Raji (cell line): ENCODE results near the gene IL10RB.

ENCODE experiments used
- POLR2A ChIP-seq: IDR thresholded peaks from 2 replicates; pipeline ENCODE4 v1.6.1; 2011; ENCODE audit warnings: low read depth, low read length, control low read depth; ENCODE audit not compliant: insufficient read depth

Gene IL10RB

DNA sequence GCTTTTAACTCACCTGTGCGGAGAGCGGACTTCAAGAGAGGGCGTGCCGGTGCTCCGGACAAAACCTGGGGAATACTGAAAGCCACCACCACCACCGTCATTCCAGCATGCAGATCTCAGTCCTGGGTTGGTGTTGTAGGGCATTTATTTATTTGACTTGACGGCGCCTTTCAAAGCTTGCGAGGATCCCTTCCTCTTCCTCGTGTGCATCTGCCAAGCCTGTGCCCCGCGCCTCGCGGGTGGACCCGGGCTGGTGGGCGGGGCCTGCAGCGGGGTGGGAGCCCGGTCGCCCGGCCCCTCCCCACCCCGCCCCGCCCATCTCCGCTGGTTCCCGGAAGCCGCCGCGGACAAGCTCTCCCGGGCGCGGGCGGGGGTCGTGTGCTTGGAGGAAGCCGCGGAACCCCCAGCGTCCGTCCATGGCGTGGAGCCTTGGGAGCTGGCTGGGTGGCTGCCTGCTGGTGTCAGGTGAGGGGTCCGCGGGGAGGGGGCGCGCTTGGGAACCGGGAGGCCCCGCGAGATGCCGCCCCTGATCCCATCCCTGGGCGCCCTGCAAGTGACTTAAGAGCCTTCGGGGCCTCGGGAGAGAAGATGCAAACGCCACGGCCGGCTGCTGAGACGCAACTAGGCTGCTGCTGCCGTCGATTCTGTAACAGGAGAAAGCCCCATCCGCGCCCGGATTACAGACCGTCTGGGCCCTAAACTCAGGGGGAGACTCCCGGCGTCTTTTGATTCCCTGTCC is at the start of gene IL10RB:
Gene IL10RB, plus strand, starts transcription at position 318 of the 739 bp plus-strand sequence. Its CDS starts 99 bp downstream, at position 417.
- TF ChIP-seq POLR2A, result peak; percentile 32; the same call in 1 of the 2 replicates

DNA sequence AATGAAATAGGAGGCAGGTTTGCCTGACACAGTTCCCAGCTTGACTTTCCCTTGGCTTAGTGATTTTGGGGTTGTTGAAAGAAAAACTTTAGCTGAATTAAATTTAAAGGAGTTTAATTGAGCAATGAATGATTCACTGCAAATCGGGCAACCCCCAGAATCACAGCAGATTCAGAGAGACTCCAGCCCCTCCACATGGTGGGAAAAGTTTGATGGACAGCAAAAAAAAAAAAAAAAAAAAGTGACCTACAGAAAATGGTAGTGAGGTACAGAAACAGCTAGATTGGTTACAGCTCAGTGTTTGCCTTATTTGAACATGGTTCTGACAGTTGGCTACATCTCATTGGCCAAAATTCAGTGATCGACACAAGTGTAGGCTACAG is 49.0 kb upstream of the IL10RB start:
- TF ChIP-seq POLR2A, result no peak

DNA sequence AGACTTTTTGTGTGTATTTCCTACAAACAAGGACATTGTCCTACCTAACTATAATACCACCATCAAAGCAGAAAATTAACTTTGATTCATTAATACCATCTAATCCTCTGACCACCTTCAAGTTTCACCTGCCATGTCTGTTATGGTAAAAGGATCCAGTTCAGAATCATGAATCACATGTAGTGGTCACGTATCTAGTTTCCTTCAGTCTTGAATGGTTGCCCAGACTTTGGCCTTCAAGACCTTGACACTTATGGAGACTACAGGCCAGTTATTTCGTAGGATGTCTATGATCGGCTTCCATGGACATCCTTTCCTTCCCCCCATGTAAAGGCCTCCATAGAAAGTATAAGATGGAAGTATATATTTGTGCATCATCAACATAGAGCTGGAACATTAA is 46.9 kb upstream of the IL10RB start:
- no peak for TF ChIP-seq POLR2A

DNA sequence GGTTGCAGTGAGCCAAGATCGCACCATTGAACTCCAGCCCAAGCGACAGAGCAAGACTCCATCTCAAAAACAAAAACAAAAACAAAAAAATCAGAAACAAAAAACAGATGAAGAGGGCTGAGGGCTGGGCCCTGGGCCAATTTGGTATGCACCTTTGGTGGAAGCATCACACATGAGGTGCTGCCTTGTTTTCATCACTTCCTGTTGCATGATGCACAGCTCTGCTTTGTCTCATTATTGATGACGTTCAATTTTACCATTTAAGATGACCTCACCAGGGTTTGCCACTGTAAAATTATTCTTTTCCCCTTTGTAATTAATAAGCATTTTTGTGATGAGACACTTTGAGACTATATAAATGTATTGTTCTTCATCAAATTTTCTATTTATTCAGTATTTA is 46.2 kb upstream of the IL10RB start:
- TF ChIP-seq POLR2A, result no peak

DNA sequence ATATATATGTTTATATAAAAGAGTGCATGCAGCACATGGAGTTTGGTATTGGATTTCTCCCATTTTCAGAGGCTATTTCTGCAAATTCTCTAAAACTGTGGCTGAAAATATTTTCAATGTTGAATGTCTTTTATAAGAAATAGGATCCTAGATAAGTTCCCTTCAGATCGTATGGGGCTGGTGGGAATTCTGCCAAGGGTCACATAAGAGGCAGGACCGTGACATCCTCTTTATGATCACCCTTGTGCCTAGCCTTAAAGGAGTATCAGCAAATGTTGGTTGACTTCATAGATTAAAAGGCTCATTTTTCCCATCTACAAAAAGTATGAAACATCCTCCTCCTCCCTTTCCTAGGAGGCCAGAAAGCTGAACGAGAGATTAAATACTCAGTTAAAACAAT is 37.7 kb upstream of the IL10RB start:
- TF ChIP-seq POLR2A, result no peak

DNA sequence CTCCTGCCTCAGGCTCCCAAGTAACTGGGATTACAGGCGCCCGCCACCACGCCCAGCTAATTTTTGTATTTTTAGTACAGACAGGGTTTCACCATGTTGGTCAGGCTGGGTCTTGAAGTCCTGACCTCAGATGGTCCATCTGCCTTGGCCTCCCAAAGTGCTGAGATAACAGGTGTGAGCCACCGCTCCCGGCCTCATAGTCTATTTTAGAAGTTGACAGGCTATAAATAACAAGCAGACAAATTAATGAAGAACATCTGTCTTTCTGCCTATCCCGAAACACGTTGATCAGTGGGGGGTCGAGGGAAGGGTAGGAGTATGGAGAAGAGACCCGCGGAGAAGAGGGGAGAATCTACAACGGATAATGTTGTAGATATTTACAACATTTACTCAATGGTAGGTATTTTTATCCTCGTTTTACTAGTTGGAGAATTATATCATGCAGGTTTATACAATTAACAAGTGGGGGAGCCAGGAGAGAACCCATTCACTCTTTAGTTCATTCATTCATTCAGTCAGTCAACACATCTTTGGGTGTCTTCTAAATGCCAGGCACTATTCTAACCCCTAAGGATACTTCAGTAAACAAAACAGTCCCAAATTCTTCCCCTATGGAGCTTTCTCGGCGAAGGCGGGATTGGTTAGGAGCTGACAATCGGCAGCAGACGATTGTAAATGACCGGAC is 36.9 kb upstream of the IL10RB start:
- TF ChIP-seq POLR2A, result no peak

DNA sequence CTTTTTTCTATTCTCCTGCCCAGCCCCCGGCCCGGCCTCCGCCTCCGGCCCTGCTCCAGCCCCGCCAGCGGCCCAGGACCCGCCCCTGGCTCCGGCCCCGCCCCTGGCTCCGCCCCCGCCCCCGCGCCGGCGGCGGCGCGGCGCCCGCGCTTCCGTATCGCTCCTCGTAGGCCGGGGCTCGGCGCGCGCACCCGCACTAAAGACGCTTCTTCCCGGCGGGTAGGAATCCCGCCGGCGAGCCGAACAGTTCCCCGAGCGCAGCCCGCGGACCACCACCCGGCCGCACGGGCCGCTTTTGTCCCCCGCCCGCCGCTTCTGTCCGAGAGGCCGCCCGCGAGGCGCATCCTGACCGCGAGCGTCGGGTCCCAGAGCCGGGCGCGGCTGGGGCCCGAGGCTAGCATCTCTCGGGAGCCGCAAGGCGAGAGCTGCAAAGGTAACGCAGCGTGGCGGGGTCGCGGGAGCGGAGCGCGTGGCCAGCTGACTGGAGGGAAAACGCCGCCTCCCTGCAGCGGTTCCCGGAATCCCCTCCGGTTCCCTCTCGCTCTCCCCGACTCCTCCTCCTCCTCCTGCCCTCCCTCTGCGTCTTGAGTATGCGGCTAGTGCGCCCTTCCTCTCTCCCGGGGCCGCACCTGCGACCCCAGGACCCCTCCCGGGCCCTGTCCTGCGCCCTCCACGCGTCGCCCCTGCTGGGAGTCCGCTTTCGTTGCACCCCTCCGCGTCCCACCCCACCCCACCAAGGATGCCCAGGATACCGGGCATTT is 36.2 kb upstream of the IL10RB start, which contains the start of gene IFNAR2:
Gene IFNAR2, plus strand, starts transcription at position 155 of the 761 bp plus-strand sequence. CDS start 11,985 bp downstream, outside the sequence.
- TF ChIP-seq POLR2A, result peak; percentile 52

DNA sequence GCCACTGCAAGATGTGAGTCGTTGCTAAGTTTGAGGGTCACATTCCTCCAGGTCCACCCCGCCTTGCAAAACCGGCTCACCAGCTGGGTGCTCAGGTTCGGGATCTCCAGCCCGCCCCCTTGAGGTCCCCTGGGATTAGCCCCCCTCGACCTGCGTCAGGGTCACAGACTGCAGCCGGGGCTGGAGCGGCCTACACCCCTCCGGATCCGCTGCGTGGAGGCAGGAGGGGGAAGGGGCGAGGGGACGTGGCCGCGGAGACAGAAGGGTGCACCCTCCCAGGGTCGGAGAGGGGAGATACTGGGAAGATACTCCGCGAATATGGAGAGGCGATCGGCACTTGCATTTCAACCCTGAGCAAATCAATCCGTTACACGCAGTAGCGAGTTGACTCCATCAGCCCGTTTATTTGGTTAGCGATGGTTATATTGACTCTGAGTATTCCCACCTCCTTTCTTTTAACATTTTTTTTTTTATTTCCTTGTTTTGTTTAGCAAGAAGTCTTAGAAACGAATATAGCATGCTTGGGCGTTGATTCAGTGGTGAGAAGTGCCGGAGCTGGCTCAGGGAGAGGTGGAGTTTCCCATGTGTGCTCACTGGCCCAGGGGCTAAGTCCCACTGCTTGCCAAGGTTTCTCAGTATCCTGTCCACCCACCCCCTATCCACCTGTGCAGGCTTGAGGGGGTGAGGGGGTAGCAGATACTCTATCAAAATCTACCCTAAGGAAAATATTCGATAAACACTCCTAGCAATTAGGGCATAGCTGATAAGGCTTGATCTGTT is 35.4 kb upstream of the IL10RB start:
- no peak for TF ChIP-seq POLR2A

DNA sequence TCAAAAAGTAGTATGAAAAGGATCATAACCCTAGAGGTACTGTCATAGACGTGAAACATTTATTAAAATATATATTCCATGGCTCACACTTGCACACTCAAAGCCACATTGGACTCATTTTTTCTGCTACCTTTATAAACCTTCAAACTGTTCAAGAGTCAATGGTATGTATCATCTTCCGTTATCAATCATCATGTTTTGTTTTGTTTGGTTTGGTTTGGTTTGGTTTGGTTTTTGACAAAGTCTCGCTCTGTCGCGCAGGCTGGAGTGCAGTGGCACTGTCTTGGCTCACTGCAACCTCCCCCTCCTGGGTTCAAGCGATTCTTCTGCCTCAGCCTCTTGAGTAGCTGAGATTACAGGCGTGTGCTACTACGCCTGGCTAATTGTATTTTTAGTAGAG is 34.6 kb upstream of the IL10RB start:
- TF ChIP-seq POLR2A, result no peak

DNA sequence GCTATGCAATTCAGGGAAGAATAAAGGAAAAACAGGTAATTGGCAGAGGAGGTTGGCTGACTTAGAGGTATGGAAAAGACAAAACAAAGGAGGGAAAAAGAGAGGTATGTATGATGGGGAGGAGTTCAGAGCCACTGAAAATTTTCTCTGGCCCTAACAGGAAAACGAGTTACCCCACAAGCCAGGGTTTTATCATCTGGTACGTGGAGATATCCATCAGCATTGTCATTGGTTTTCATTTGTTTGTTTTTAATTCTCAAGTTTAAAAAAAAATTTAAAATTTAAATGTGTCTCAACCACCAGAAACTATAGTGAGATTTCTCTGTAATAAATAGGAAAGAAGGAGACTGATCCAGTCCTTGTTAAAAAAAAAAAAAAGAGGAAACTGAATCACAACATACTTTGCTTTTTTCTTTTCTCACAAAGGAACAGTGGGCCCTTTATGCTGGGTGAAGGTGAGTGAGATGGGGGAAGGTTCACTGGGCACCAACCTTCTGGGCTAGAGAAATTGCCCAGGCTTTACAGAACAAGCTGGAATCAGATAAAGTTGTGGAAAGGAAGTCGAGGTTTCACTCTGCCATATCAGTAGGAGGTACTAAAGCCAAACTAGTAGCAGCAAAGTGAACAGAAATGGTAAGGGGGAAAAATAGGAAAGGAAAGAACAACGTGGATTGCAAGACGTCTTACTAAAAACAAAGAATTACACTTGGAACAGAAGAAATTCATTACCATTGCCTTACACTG is 33.7 kb upstream of the IL10RB start:
- no peak for TF ChIP-seq POLR2A

DNA sequence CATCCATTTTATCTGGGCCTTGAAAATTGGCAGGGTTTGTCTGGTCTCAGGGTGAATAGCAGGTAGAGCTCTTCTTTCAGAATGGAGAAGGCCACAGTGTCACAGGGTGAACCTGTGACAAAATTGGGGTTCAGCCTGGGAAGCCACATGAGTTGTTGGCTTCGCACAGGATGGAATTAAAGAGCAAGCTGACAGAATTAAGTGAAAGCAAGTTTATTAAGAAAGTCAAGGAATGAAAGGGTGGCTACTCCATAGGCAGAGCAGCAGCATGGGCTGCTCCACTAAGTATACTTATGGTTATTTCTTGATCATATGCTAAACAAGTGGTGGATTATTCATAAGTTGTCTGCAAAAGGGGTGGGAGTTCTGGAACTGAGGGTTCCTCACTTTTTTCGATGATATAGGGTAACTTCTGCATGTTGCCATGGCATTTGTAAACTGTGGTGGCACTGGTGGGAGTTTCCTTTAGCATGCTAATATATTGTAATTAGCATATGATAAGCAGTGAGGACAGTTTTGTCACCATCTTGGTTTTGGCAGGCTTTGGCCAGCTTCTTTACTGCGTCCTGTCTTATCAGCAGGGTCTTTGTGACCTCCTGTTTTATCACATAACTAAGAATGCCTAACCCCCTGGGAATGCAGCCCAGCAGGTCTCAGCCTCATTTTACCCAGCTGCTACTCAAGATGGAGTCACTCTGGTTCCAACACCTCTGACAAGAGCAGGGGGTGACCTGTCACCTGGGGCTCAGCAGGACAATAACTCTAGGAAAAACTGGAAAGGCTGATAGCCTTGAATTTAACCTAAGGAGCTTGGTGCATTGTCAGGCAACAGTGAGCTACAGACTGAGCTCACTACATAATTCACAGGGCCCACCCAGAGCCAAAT is 31.3 kb upstream of the IL10RB start:
- TF ChIP-seq POLR2A, result no peak

DNA sequence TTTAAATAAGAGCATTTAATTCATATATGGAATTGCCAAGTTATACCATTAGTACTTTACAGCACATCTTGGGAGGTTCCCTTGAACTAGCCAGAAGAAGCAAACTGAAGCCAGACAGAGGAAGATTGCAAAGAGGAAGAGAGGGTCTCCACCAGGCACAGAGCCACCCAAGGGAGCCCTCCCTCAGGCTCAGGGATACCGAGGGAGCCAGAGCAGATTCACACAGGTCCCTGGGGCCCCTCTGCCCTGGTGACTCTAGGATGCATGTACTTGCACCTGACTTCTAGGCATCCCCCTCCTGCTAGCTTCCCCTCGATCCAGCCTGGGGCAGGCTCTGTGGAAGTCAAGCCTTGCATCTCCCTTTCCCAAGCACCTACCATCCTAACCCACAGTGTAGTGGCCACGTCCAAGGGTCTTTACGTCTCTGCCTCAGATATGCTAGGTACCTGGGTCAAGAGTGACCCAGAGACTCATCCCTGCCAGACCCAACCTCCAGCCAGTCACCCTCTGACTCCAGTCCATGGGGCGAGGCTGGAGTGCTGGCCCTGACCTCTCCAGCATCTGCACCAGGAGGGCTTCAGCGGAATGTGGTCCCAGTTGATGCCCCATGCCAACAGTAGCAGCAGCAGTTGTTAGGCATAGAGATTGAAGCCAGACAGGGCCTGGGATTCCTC is 30.0 kb upstream of the IL10RB start:
- TF ChIP-seq POLR2A, result no peak

DNA sequence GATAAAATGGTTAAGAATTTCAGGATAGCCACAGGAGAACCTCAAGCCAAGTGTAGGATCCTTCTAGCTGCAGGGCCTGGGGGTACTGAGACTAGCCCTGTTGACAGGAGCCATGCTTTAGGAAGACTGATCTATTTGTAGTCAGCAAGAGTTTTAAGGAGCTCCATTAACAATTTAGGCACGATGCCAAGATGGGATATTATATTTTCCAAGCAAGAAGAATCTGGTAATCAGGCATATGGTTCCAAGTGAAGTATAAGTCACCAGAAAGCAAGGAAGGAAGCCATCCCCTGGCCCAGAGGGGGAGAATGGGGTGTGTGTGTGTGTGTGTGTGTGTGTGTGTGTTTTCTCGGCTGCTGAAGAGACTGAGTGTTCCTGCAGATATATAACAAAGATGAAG is 29.4 kb upstream of the IL10RB start:
- TF ChIP-seq POLR2A, result no peak
